B cell (primary cell): ENCODE measurements around the gene LRR1. TPM values are rescaled to one million over a fixed set of nuclear protein-coding genes. Genes with fewer than 3 reads are reported as not detected.

Source experiments
- ATAC-seq: fragments of 200-7000 bp; cut with Tn5 transposase; one replicate; pipeline ENCODE4 v1.10.0; 2021; ENCODE audit warnings: low read depth, mild to moderate bottlenecking, moderate number of reproducible peaks, moderate library complexity
- CTCF ChIA-PET: fragments of 350-600 bp; sonication (Branson Sonifier 250); formaldehyde crosslinking; loops from one replicate; lab custom pipeline; 2021; ENCODE audit warnings: antibody characterized with exemption, inconsistent platforms; lab: Charles Lee
- POLR2A ChIA-PET: fragments of 350-600 bp; sonication (Branson Sonifier 250); formaldehyde crosslinking; loops from one replicate; lab custom pipeline; 2021; ENCODE audit warnings: antibody characterized with exemption; lab: Charles Lee
- DNase-seq: peaks from one replicate; pipeline ENCODE4 v3.0.0; 2013
- H2AFZ ChIP-seq: 2 replicates; pipeline ENCODE4 v1.6.1; 2012; ENCODE audit warnings: mild to moderate bottlenecking, low read depth, low read length; ENCODE audit not compliant: insufficient read depth, poor library complexity, severe bottlenecking
- H3K27ac ChIP-seq, 2 donors: 1 replicate in 1 of 2; 2 replicates in 1 of 2; pipeline ENCODE4 v1.5.1; 2012 to 2013; ENCODE audit warnings: low read length in 2 of 2, mild to moderate bottlenecking in 2 of 2, moderate library complexity in 1 of 2
- H3K27me3 ChIP-seq, 4 experiments: fragments of 200-600 bp in 1 of 4; sonication (generic) in 1 of 4; replicated peaks in 1 of 4; 1 replicate in 2 of 4; 2 replicates in 2 of 4; pipeline versions ENCODE4 v1.6.1 to v1.7.0; 2013 to 2016; ENCODE audit warnings: low read length in 3 of 4, mild to moderate bottlenecking in 2 of 4, mixed read lengths in 1 of 4, moderate library complexity in 1 of 4; ENCODE audit not compliant: insufficient read depth in 4 of 4, control insufficient read depth in 3 of 4; ENCODE audit errors: control extremely low read depth in 1 of 4
- H3K36me3 ChIP-seq, 2 experiments: replicated peaks in 1 of 2; 1 replicate in 1 of 2; 2 replicates in 1 of 2; pipeline versions ENCODE4 v1.6.1 to v1.7.1; 2013; ENCODE audit warnings: low read length in 1 of 2; ENCODE audit not compliant: insufficient read depth in 2 of 2, control insufficient read depth in 1 of 2; ENCODE audit errors: control extremely low read depth in 1 of 2, extremely low read depth in 1 of 2
- H3K4me1 ChIP-seq, 2 donors: fragments of 200-600 bp in 1 of 2; sonication (generic) in 1 of 2; 1 replicate in 1 of 2; 2 replicates in 1 of 2; pipeline versions ENCODE4 v1.5.1 to v1.6.1; 2013 to 2017; ENCODE audit warnings: low read length in 2 of 2; ENCODE audit not compliant: control insufficient read depth in 2 of 2, insufficient read depth in 2 of 2
- H3K4me2 ChIP-seq: replicated peaks from 2 replicates; pipeline ENCODE3; 2012; ENCODE audit warnings: mild to moderate bottlenecking, low read depth, low read length; ENCODE audit not compliant: poor library complexity, severe bottlenecking
- H3K4me3 ChIP-seq, 5 experiments: fragments of 200-600 bp in 1 of 5; sonication (generic) in 1 of 5; 1 replicate in 3 of 5; 2 replicates in 2 of 5; pipeline versions ENCODE4 v1.5.1 to v1.7.0; 2011 to 2016; ENCODE audit warnings: low read length in 4 of 5, mild to moderate bottlenecking in 4 of 5, low read depth in 2 of 5, control low read depth in 1 of 5, moderate library complexity in 1 of 5; ENCODE audit not compliant: insufficient read depth in 1 of 5; ENCODE audit errors: control extremely low read depth in 1 of 5, extremely low read depth in 1 of 5
- H3K79me2 ChIP-seq: fragments of 200-600 bp; sonication (generic); one replicate; pipeline ENCODE4 v1.6.0; 2016; ENCODE audit warnings: low read length; ENCODE audit not compliant: control insufficient read depth, insufficient read depth
- H3K9ac ChIP-seq: fragments of 200-600 bp; sonication (generic); 2 replicates; pipeline ENCODE4 v1.6.1; 2017; ENCODE audit warnings: mild to moderate bottlenecking, low read length, moderate library complexity
- H3K9me3 ChIP-seq, 3 donors: one replicate each; pipeline versions ENCODE4 v1.6.1 to v1.7.1; 2013; ENCODE audit warnings: low read length in 2 of 3; ENCODE audit not compliant: control insufficient read depth in 2 of 3, insufficient read depth in 1 of 3; ENCODE audit errors: control extremely low read depth in 1 of 3
- H4K20me1 ChIP-seq: 2 replicates; pipeline ENCODE4 v1.6.0; 2012; ENCODE audit warnings: mild to moderate bottlenecking, low read length; ENCODE audit not compliant: insufficient read depth, control insufficient read depth, poor library complexity, severe bottlenecking
- H3K27ac Mint-ChIP-seq: one replicate; pipeline ENCODE4 v1.8.0; 2021; ENCODE audit warnings: mixed read lengths
- H3K27me3 Mint-ChIP-seq: one replicate; pipeline ENCODE4 v1.8.0; 2021; ENCODE audit warnings: mixed read lengths
- H3K4me1 Mint-ChIP-seq: one replicate; pipeline ENCODE4 v1.8.0; 2021; ENCODE audit warnings: mixed read lengths
- H3K4me3 Mint-ChIP-seq: one replicate; pipeline ENCODE4 v1.8.0; 2021; ENCODE audit warnings: mixed read lengths
- H3K9me3 Mint-ChIP-seq: one replicate; pipeline ENCODE4 v1.8.0; 2022; ENCODE audit warnings: mixed read lengths; ENCODE audit not compliant: insufficient read depth
- CTCF ChIP-seq: fragments of 200-600 bp; IDR thresholded peaks from one replicate; pipeline ENCODE4 v1.8.0; 2022; ENCODE audit warnings: antibody characterized with exemption, mild to moderate bottlenecking
- EZH2 ChIP-seq: IDR thresholded peaks from 2 replicates; pipeline ENCODE4 v1.6.1; 2012; ENCODE audit warnings: borderline replicate concordance, low read depth, mild to moderate bottlenecking, moderate library complexity, low read length; ENCODE audit not compliant: insufficient read depth, poor library complexity, severe bottlenecking
- WGBS: methylation state at CpG from one replicate; pipeline ENCODE4 v1.1.5; 2013; ENCODE audit warnings: missing lambda C conversion rate; ENCODE audit not compliant: insufficient coverage; 5-methylcytosine and 5-hydroxymethylcytosine counted together
- intact Hi-C: fragments of 100-400 bp; cut with micrococcal nuclease; formaldehyde crosslinking; loops from one replicate; pipeline ENCODE4 v1.10.0; 2022
- polyA plus RNA-seq: library from polyadenylated mRNA; depleted of rRNA; stranded (reverse); fragments of >200 nt; gene quantifications from 2 replicates; pipeline ENCODE4 v1.2.3, GENCODE V29; 2012
- total RNA-seq, 2 donors: library from RNA; stranded (reverse); fragments of 120-200 nt in 1 of 2; gene quantifications; 1 replicate in 1 of 2; 2 replicates in 1 of 2; pipeline versions ENCODE4 v1.2.3 to v1.2.4, GENCODE V29; 2013 to 2022

LRR1 gene
- total and polyA plus RNA-seq, 2 donors (not counting 1 experiment from before 2014, with no cell fraction given) = 3.5 to 10.3 TPM

- Mint-ChIP-seq H3K27me3 (no peaks in the 10 kb centered on the region), H3K4me3 (peak overlapping the region; percentile 99), H3K9me3 (no peaks in the 10 kb centered on the region), H3K4me1 (peaks cover 59% of the 10 kb centered on the region), H3K27ac (peak overlapping the region; percentile 99)
- H2AFZ ChIP-seq = peak overlapping the region; percentile 76
- H3K4me1 ChIP-seq = peaks cover 31 to 44% of the 10 kb centered on the region in 2 donors
- peak overlapping the region; percentile 88 for H3K4me2 ChIP-seq
- no peaks in the 10 kb centered on the region for H3K27me3 ChIP-seq
- WGBS = 2% methylated on average over 63 of the region's 65 CpGs
- no peak for TF ChIP-seq EZH2
- TF ChIP-seq CTCF = no peak
- ATAC-seq = peak; percentile 38
- no peaks in the 10 kb centered on the region for H3K9me3 ChIP-seq
- H3K4me3 ChIP-seq = peak overlapping the region; percentile 52 to 99 (median 97)
- intact Hi-C loops = no loop called here
- ChIA-PET POLR2A (interaction anchor here (0.6 to 3.4 kb wide), 14 partner anchors 8 to 870 kb away, joined by 3 to 88 read pairs (median 4); partner anchors contain the start of genes DNAAF2, KLHDC2, LRR1 and NEMF), CTCF (interaction anchor here (0.5 to 6.8 kb wide), 12 partner anchors 8 to 231 kb away, joined by 3 to 93 read pairs (median 9); partner anchors contain the start of genes DNAAF2, KLHDC2, LRR1 and NEMF)
- H4K20me1 ChIP-seq = peaks cover 42% of the 10 kb centered on the region
- peak overlapping the region; percentile 94 for H3K9ac ChIP-seq
- peak overlapping the region; percentile 96 to 98 for H3K27ac ChIP-seq
- H3K79me2 ChIP-seq = peaks cover 76% of the 10 kb centered on the region
- H3K36me3 ChIP-seq = peaks cover 6 to 23% of the 10 kb centered on the region in 2 experiments
- no peak for DNase-seq
Measured at GRCh38 chr14:49621114-49621881, 22.6 kb downstream of the LRR1 start.
